Osteocyte (in vitro differentiated cells): Measurements from ENCODE around the gene GRIK4. TPM values are rescaled to one million over a fixed set of nuclear protein-coding genes. Genes with fewer than 3 reads are reported as not detected.

Source experiments
- DNase-seq: peaks from one replicate; pipeline ENCODE4 v3.0.0; 2021; ENCODE audit warnings: mixed read lengths; ENCODE audit not compliant: unreplicated experiment; ENCODE audit errors: extremely low spot score
- H3K27ac Mint-ChIP-seq: one replicate; pipeline ENCODE4 v1.8.0; 2021; ENCODE audit warnings: mild to moderate bottlenecking, mixed read lengths; ENCODE audit not compliant: unreplicated experiment
- H3K27me3 Mint-ChIP-seq: one replicate; pipeline ENCODE4 v1.8.0; 2021; ENCODE audit warnings: mixed read lengths; ENCODE audit not compliant: unreplicated experiment
- H3K36me3 Mint-ChIP-seq: one replicate; pipeline ENCODE4 v1.8.0; 2021; ENCODE audit warnings: mixed read lengths; ENCODE audit not compliant: unreplicated experiment
- H3K4me1 Mint-ChIP-seq: one replicate; pipeline ENCODE4 v1.8.0; 2021; ENCODE audit warnings: mixed read lengths; ENCODE audit not compliant: unreplicated experiment
- H3K4me3 Mint-ChIP-seq: one replicate; pipeline ENCODE4 v1.8.0; 2021; ENCODE audit warnings: mild to moderate bottlenecking, moderate library complexity, mixed read lengths; ENCODE audit not compliant: unreplicated experiment
- H3K9me3 Mint-ChIP-seq: one replicate; pipeline ENCODE4 v1.8.0; 2021; ENCODE audit warnings: mixed read lengths; ENCODE audit not compliant: unreplicated experiment
- CTCF ChIP-seq: fragments of 200-600 bp; sonication (generic); IDR thresholded peaks from 2 replicates; pipeline ENCODE4 v1.5.0; 2021; ENCODE audit warnings: antibody characterized with exemption, mild to moderate bottlenecking, moderate library complexity
- total RNA-seq: library from RNA; stranded (reverse); gene quantifications from 2 replicates; pipeline ENCODE4 v1.2.1, GENCODE V29; 2021

Gene GRIK4
- total RNA-seq, 1 donor from 2014 or later, result 0.11 TPM

- no peaks in the 10 kb centered on the region for H3K9me3 Mint-ChIP-seq
- no peak overlapping the region for H3K27ac Mint-ChIP-seq
- TF ChIP-seq CTCF, result no peak
- H3K4me1 Mint-ChIP-seq, result no peaks in the 10 kb centered on the region
- no peaks in the 10 kb centered on the region for H3K27me3 Mint-ChIP-seq
- no peak for DNase-seq
- H3K4me3 Mint-ChIP-seq, result no peak overlapping the region
- no peaks in the 10 kb centered on the region for H3K36me3 Mint-ChIP-seq
Observed at GRCh38 chr11:120739780-120740179, 228.2 kb downstream of the GRIK4 start.

- no peak for TF ChIP-seq CTCF
- Mint-ChIP-seq H3K9me3 (no peaks in the 10 kb centered on the region), H3K27me3 (no peaks in the 10 kb centered on the region), H3K27ac (no peak overlapping the region), H3K4me1 (no peaks in the 10 kb centered on the region), H3K36me3 (no peaks in the 10 kb centered on the region), H3K4me3 (no peak overlapping the region)
- no peak for DNase-seq
Observed at GRCh38 chr11:120740380-120740779, 228.8 kb downstream of the GRIK4 start.

- H3K4me1 Mint-ChIP-seq, result no peaks in the 10 kb centered on the region
- no peak overlapping the region for H3K4me3 Mint-ChIP-seq
- no peak for TF ChIP-seq CTCF
Observed at GRCh38 chr11:120744016-120744994, 232.8 kb downstream of the GRIK4 start.

GRCh38 chr11:120746376-120746775 is 234.8 kb downstream of the GRIK4 start:
- TF ChIP-seq CTCF, result no peak
- Mint-ChIP-seq H3K4me3 (no peak overlapping the region), H3K27ac (no peak overlapping the region), H3K36me3 (no peaks in the 10 kb centered on the region), H3K9me3 (no peaks in the 10 kb centered on the region), H3K27me3 (peaks cover 2% of the 10 kb centered on the region), H3K4me1 (no peaks in the 10 kb centered on the region)
- DNase-seq, result no peak

More at GRCh38 chr11:120744016-120744994, 232.8 kb downstream of the GRIK4 start:
- H3K36me3 Mint-ChIP-seq, result no peaks in the 10 kb centered on the region
- DNase-seq, result no peak
- peaks cover 2% of the 10 kb centered on the region for H3K27me3 Mint-ChIP-seq
- no peak overlapping the region for H3K27ac Mint-ChIP-seq
- no peaks in the 10 kb centered on the region for H3K9me3 Mint-ChIP-seq

GRCh38 chr11:120746836-120747609 is 235.5 kb downstream of the GRIK4 start:
- Mint-ChIP-seq H3K4me1 (no peaks in the 10 kb centered on the region), H3K4me3 (no peak overlapping the region), H3K36me3 (no peaks in the 10 kb centered on the region), H3K27me3 (peaks cover 2% of the 10 kb centered on the region), H3K27ac (no peak overlapping the region), H3K9me3 (no peaks in the 10 kb centered on the region)
- no peak for TF ChIP-seq CTCF
- no peak for DNase-seq
